Upper lobe of left lung (tissue), 6 donors: Measurements from ENCODE around the gene MED20. TPM values are rescaled to one million over a fixed set of nuclear protein-coding genes. Genes with fewer than 3 reads are reported as not detected.

Source experiments
- ATAC-seq, 2 donors: fragments of 200-7000 bp; cut with Tn5 transposase; one replicate each; pipeline ENCODE4 v1.9.1; 2022; ENCODE audit warnings: mild to moderate bottlenecking in 2 of 2, moderate library complexity in 2 of 2; ENCODE audit not compliant: low FRiP score in 2 of 2
- DNase-seq, 2 donors: peaks; one replicate each; pipeline ENCODE4 v3.0.0-alpha.2; 2019 to 2020
- H3K27ac ChIP-seq, 4 donors: fragments of 200-600 bp; sonication (generic); one replicate each; pipeline ENCODE4 v1.5.1; 2016 to 2019
- H3K27me3 ChIP-seq, 4 donors: fragments of 200-600 bp; sonication (generic); one replicate each; pipeline ENCODE4 v1.5.1; 2017 to 2019
- H3K36me3 ChIP-seq, 4 donors: fragments of 200-600 bp; sonication (generic); one replicate each; pipeline ENCODE4 v1.5.1; 2016 to 2019
- H3K4me1 ChIP-seq, 4 donors: fragments of 200-600 bp; sonication (generic); one replicate each; pipeline ENCODE4 v1.5.1; 2018 to 2019
- H3K4me3 ChIP-seq, 4 donors: fragments of 200-600 bp; sonication (generic); one replicate each; pipeline ENCODE4 v1.5.1; 2017 to 2019; ENCODE audit warnings: mild to moderate bottlenecking in 2 of 4, moderate library complexity in 1 of 4
- H3K9me3 ChIP-seq, 4 donors: fragments of 200-600 bp; sonication (generic); one replicate each; pipeline ENCODE4 v1.5.1; 2018 to 2019
- CTCF ChIP-seq, 6 experiments: fragments of 450-650 bp in 4 of 6; fragments of 200-600 bp in 2 of 6; sonication (generic) in 2 of 6; IDR thresholded peaks; one replicate each; pipeline ENCODE4 v1.5.1; 2016 to 2019; ENCODE audit warnings: antibody characterized with exemption in 6 of 6
- EP300 ChIP-seq, 4 donors: sonication (generic); formaldehyde crosslinking; IDR thresholded peaks; one replicate each; pipeline ENCODE4 v1.5.1; 2017; ENCODE audit warnings: antibody characterized with exemption in 4 of 4, control low read depth in 2 of 4
- POLR2A ChIP-seq, 4 donors: fragments of 450-650 bp; IDR thresholded peaks; one replicate each; pipeline ENCODE4 v1.5.1; 2016 to 2017; ENCODE audit warnings: antibody characterized with exemption in 4 of 4, mild to moderate bottlenecking in 2 of 4
- POLR2AphosphoS5 ChIP-seq, 2 donors: sonication (generic); formaldehyde crosslinking; IDR thresholded peaks; one replicate each; pipeline ENCODE4 v1.5.1; 2017; ENCODE audit warnings: antibody characterized with exemption in 2 of 2
- WGBS, 2 donors: methylation state at CpG; one replicate each; pipeline ENCODE4 v1.1.5; 2017 to 2018; 5-methylcytosine and 5-hydroxymethylcytosine counted together
- total RNA-seq, 6 donors: library from RNA; depleted of rRNA in 4 of 6; stranded (reverse); fragments of >200 nt in 4 of 6; gene quantifications; one replicate each; pipeline versions ENCODE4 v1.1.0 to v1.2.1, GENCODE V29; 2016 to 2021
- donor health status: DM: no; HTN: no; CAD: no; lungs with moderate emphysema.
- donor health status: DM: no; HTN: yes; CAD: no; lungs with severe emphysema.

Gene MED20
- total RNA-seq, 6 donors from 2014 or later = 6.4 to 19.9 (median 15.3) TPM

GRCh38 chr6:41940759-41941279, 19.9 kb upstream of the MED20 start:
- H3K27me3 ChIP-seq = no peaks in the 10 kb centered on the region
- H3K36me3 ChIP-seq = peaks cover under 1 to 16% (median 7%) of the 10 kb centered on the region in 4 donors
- DNase-seq = peak; percentile 61 to 91
- 0 to 2% methylated on average over 9 to 21 of the region's 38 CpGs for WGBS, 2 donors
- peak overlapping the region; percentile 60 to 94 (median 91) for H3K4me3 ChIP-seq
- peak; percentile 6 to 11 for ATAC-seq
- H3K9me3 ChIP-seq = no peaks in the 10 kb centered on the region
- peak overlapping the region; percentile 85 to 93 (median 88) for H3K27ac ChIP-seq
- H3K4me1 ChIP-seq = peaks cover 54 to 80% (median 71%) of the 10 kb centered on the region in 4 donors
- TF ChIP-seq POLR2A (IDR thresholded peaks at IDR 0.05) (no peak), CTCF (IDR thresholded peaks at IDR 0.05) (peak in 1 of 6 experiments; percentile 18), POLR2AphosphoS5 (IDR thresholded peaks at IDR 0.05) (no peak)

- 11 to 12% methylated on average over 14 to 27 of the region's 27 CpGs for WGBS, 2 donors
- peak in 1 of 2 donors; percentile 38 for DNase-seq
- no peaks in the 10 kb centered on the region for H3K9me3 ChIP-seq
- peak overlapping the region; percentile 60 to 94 (median 91) for H3K4me3 ChIP-seq
- TF ChIP-seq POLR2A (IDR thresholded peaks at IDR 0.05) = no peak
- no peak for TF ChIP-seq CTCF (IDR thresholded peaks at IDR 0.05)
- no peak for TF ChIP-seq POLR2AphosphoS5 (IDR thresholded peaks at IDR 0.05)
- TF ChIP-seq EP300 (IDR thresholded peaks at IDR 0.05) = no peak
- peaks cover 8 to 23% (median 14%) of the 10 kb centered on the region in 4 donors for H3K36me3 ChIP-seq
- ATAC-seq = peak in 1 of 2 donors; percentile 17
- no peaks in the 10 kb centered on the region for H3K27me3 ChIP-seq
- H3K4me1 ChIP-seq = peaks cover 60 to 87% (median 77%) of the 10 kb centered on the region in 4 donors
- peak overlapping the region; percentile 85 to 93 (median 88) for H3K27ac ChIP-seq
These were observed 19.2 kb upstream of the MED20 start for GRCh38 chr6:41939848-41940758.

GRCh38 chr6:41939176-41939847, 18.4 kb upstream of the MED20 start:
- TF ChIP-seq POLR2A (IDR thresholded peaks at IDR 0.05) = peak in 1 of 4 donors; percentile 10
- peak in 1 of 4 donors; percentile 17 for TF ChIP-seq EP300 (IDR thresholded peaks at IDR 0.05)
- peak in 1 of 2 donors; percentile 50 for TF ChIP-seq POLR2AphosphoS5 (IDR thresholded peaks at IDR 0.05)
- no peak for TF ChIP-seq CTCF (IDR thresholded peaks at IDR 0.05)
- peaks cover 15 to 31% (median 22%) of the 10 kb centered on the region in 4 donors for H3K36me3 ChIP-seq
- DNase-seq = peak in 1 of 2 donors; percentile 89
- no peaks in the 10 kb centered on the region for H3K9me3 ChIP-seq
- WGBS, 2 donors = 28 to 33% methylated on average over 3 to 11 of the region's 11 CpGs
- ATAC-seq = peak; percentile 2 to 13
- H3K27me3 ChIP-seq = no peaks in the 10 kb centered on the region
- H3K4me1 ChIP-seq = peaks cover 61 to 89% (median 80%) of the 10 kb centered on the region in 4 donors
- H3K27ac ChIP-seq = peak overlapping the region; percentile 85 to 93 (median 88)
- peak overlapping the region in 3 of 4 donors; percentile 60 to 94 (median 89) for H3K4me3 ChIP-seq

- 59 to 77% methylated on average over 3 to 5 of the region's 5 CpGs for WGBS, 2 donors
- H3K27ac ChIP-seq = peak overlapping the region; percentile 85 to 93 (median 88)
- peak overlapping the region in 3 of 4 donors; percentile 60 to 94 (median 89) for H3K4me3 ChIP-seq
- peaks cover 61 to 85% (median 79%) of the 10 kb centered on the region in 4 donors for H3K4me1 ChIP-seq
- peaks cover 18 to 37% (median 27%) of the 10 kb centered on the region in 4 donors for H3K36me3 ChIP-seq
- TF ChIP-seq CTCF (IDR thresholded peaks at IDR 0.05) = no peak
- no peak for TF ChIP-seq POLR2AphosphoS5 (IDR thresholded peaks at IDR 0.05)
- TF ChIP-seq EP300 (IDR thresholded peaks at IDR 0.05) = no peak
- no peak for TF ChIP-seq POLR2A (IDR thresholded peaks at IDR 0.05)
- ATAC-seq = no peak
- no peaks in the 10 kb centered on the region for H3K27me3 ChIP-seq
- no peaks in the 10 kb centered on the region for H3K9me3 ChIP-seq
- DNase-seq = no peak
These were observed 17.7 kb upstream of the MED20 start for GRCh38 chr6:41938590-41939175.
